HepG2 (cell line): ENCODE results near the gene UNC119B. TPM values are rescaled to one million over a fixed set of nuclear protein-coding genes. Genes with fewer than 3 reads are reported as not detected.
"Not testable (repeated sequence)": the region's sequence is repeated elsewhere in the genome, so short reads cannot be mapped to it uniquely, and the experiment has no call there.

Source experiments
- ATAC-seq: fragments of 200-7000 bp; cut with Tn5 transposase; 3 replicates; pipeline ENCODE4 v1.9.1; 2020; ENCODE audit warnings: mild to moderate bottlenecking, moderate library complexity
- BruUV-seq: library from RNA; stranded (reverse); fragments of 400-500 nt; replicated peaks from 2 replicates; lab custom pipeline; 2021; lab: Mats Ljungman, UMichigan
- CTCF ChIA-PET: fragments of 300-600 bp; formaldehyde crosslinking; extraction: SDS; loops from one replicate; lab custom pipeline; 2021; ENCODE audit warnings: low total read pairs, inconsistent platforms, low intra/inter-chr PET ratio; lab: Yijun Ruan, JAX
- POLR2A ChIA-PET: fragments of 350-600 bp; sonication (Branson Sonifier 250); formaldehyde crosslinking; loops from one replicate; lab custom pipeline; 2020; ENCODE audit warnings: antibody characterized with exemption, inconsistent platforms; lab: Yijun Ruan, JAX
- DNase-seq: peaks from one replicate; pipeline ENCODE4 v3.0.0-alpha.2; 2015; ENCODE audit warnings: low spot score
- FAIRE-seq: peaks from 3 replicates; lab custom pipeline; 2011; peaks lifted over from hg19 to GRCh38; lab: Jason Lieb, UNC
- H2AFZ ChIP-seq: one replicate; pipeline ENCODE4 v1.6.1; 2011; ENCODE audit warnings: low read length, inconsistent platforms
- H3K27ac ChIP-seq: fragments of 300-600 bp; 3 replicates; pipeline ENCODE4 v1.8.0; 2011; ENCODE audit warnings: mixed run types, mild to moderate bottlenecking, mixed read lengths, low read length, inconsistent platforms; ENCODE audit not compliant: insufficient read depth; ENCODE audit errors: extremely low read length
- H3K27me3 ChIP-seq, 2 experiments: fragments of 200-600 bp in 1 of 2; 2 replicates in 1 of 2; 3 replicates in 1 of 2; pipeline versions ENCODE4 v1.6.0 to v1.8.0; 2011; ENCODE audit warnings: low read length in 2 of 2, mild to moderate bottlenecking in 2 of 2, moderate library complexity in 2 of 2, inconsistent platforms in 1 of 2; ENCODE audit not compliant: insufficient read depth in 2 of 2, control insufficient read depth in 1 of 2
- H3K36me3 ChIP-seq, 2 experiments: fragments of 200-600 bp in 1 of 2; replicated peaks in 1 of 2; 2 replicates in 1 of 2; 3 replicates in 1 of 2; pipeline versions ENCODE4 v1.5.1 to v1.8.0; 2011; ENCODE audit warnings: low read length in 2 of 2, inconsistent platforms in 1 of 2; ENCODE audit not compliant: insufficient read depth in 2 of 2, control insufficient read depth in 1 of 2
- H3K4me1 ChIP-seq: 2 replicates; pipeline ENCODE4 v1.5.1; 2012; ENCODE audit warnings: low read length, inconsistent platforms; ENCODE audit not compliant: insufficient read depth
- H3K4me2 ChIP-seq: 2 replicates; pipeline ENCODE4 v1.6.0; 2011; ENCODE audit warnings: low read depth, low read length, inconsistent platforms
- H3K4me3 ChIP-seq, 3 experiments: fragments of 200-600 bp in 1 of 3; sonication (generic), shearing (Covaris generic) in 1 of 3; replicated peaks in 1 of 3; 2 replicates each; pipeline ENCODE4 v1.5.1; 2011 to 2016; ENCODE audit warnings: low read length in 3 of 3, inconsistent platforms in 2 of 3, low read depth in 2 of 3, mild to moderate bottlenecking in 2 of 3, control low read depth in 1 of 3, mixed read lengths in 1 of 3; ENCODE audit not compliant: insufficient read depth in 1 of 3
- H3K79me2 ChIP-seq: one replicate; pipeline ENCODE4 v1.6.1; 2011; ENCODE audit warnings: low read length, inconsistent platforms; ENCODE audit not compliant: insufficient read depth
- H3K9ac ChIP-seq: 2 replicates; pipeline ENCODE4 v1.6.0; 2011; ENCODE audit warnings: mild to moderate bottlenecking, low read depth, low read length, inconsistent platforms; ENCODE audit not compliant: insufficient read depth
- H3K9me3 ChIP-seq: 2 replicates; pipeline ENCODE4 v1.5.1; 2012; ENCODE audit warnings: mild to moderate bottlenecking, low read length
- H4K20me1 ChIP-seq: 2 replicates; pipeline ENCODE4 v1.6.0; 2011; ENCODE audit warnings: inconsistent platforms, mild to moderate bottlenecking, low read length, moderate library complexity; ENCODE audit not compliant: insufficient read depth
- CENPT ChIP-seq: sonication (generic); formaldehyde crosslinking; IDR thresholded peaks from 2 replicates; pipeline ENCODE4 v1.8.0; 2022; ENCODE audit warnings: low read depth, mild to moderate bottlenecking, moderate library complexity, missing genetic modification reagents
- ETV6 ChIP-seq: sonication (generic); formaldehyde crosslinking; conservative IDR thresholded peaks from 2 replicates; pipeline ENCODE4 v1.4.0; 2020; ENCODE audit warnings: missing genetic modification reagents
- PATZ1 ChIP-seq: sonication (generic); formaldehyde crosslinking; IDR thresholded peaks from 2 replicates; pipeline ENCODE4 v1.4.0; 2020; ENCODE audit warnings: missing genetic modification reagents
- SIX1 ChIP-seq: sonication (generic); formaldehyde crosslinking; IDR thresholded peaks from 2 replicates; pipeline ENCODE4 v1.4.0; 2020; ENCODE audit warnings: missing genetic modification reagents, borderline replicate concordance
- SNAPC2 ChIP-seq: sonication (generic); formaldehyde crosslinking; IDR thresholded peaks from 2 replicates; pipeline ENCODE4 v1.8.1; 2022; ENCODE audit warnings: mild to moderate bottlenecking, missing genetic modification reagents
- ZFP91 ChIP-seq: sonication (generic); formaldehyde crosslinking; IDR thresholded peaks from 2 replicates; pipeline ENCODE4 v1.9.0; 2022; ENCODE audit warnings: missing genetic modification reagents, mild to moderate bottlenecking, borderline replicate concordance
- ZGPAT ChIP-seq: IDR thresholded peaks from 2 replicates; pipeline ENCODE4 v1.6.1; 2016; ENCODE audit warnings: mild to moderate bottlenecking
- ZNF652 ChIP-seq: IDR thresholded peaks from 2 replicates; pipeline ENCODE4 v1.6.1; 2016; ENCODE audit warnings: low read depth, borderline replicate concordance
- WGBS: methylation state at CpG from one replicate; pipeline ENCODE4 v1.1.6; 2017; ENCODE audit warnings: low lambda C conversion rate; 5-methylcytosine and 5-hydroxymethylcytosine counted together
- in situ Hi-C: cut with HindIII; loops from 2 replicates; pipeline ENCODE4 v1.10.0; 2017; ENCODE audit warnings: low pct_unique_long_range_greater_than_20kb; ENCODE audit not compliant: extremely low pct_ligation_motif_present
- intact Hi-C: fragments of 100-400 bp; cut with micrococcal nuclease; formaldehyde crosslinking; loops from one replicate; pipeline ENCODE4 v1.10.0; 2022; ENCODE audit not compliant: unreplicated experiment
- polyA plus RNA-seq, 8 experiments: library from polyadenylated mRNA; depleted of rRNA in 3 of 8; stranded (reverse) in 7 of 8; unstranded in 1 of 8; fragments of >200 nt; fragmentation: Illumina TruSeq in 4 of 8; extraction: Trizol in 4 of 8; gene quantifications; 2 replicates each; pipeline versions ENCODE4 v1.2.1 to v1.2.3, GENCODE V29; 2011 to 2016; ENCODE audit warnings: low read depth in 4 of 8, missing spikeins in 1 of 8, mixed read lengths in 1 of 8; ENCODE audit not compliant: insufficient read depth in 1 of 8
- total RNA-seq, 5 experiments: library from RNA; depleted of rRNA; stranded (reverse); fragments of >200 nt; fragmentation: Illumina TruSeq; extraction: Trizol; gene quantifications; 2 replicates each; pipeline ENCODE4 v1.2.3, GENCODE V29; 2016; ENCODE audit warnings: low read depth in 1 of 5

Gene UNC119B
- total and polyA plus RNA-seq, 2 of the 13 experiments (the other 11 are each of a cell fraction or from before 2014, with no cell fraction given), result 19.6 to 19.7 TPM

GRCh38 chr12:120668091-120668867 is 42.0 kb upstream of the UNC119B start (continued):
- TF ChIP-seq ZFP91 (CRISPR knock-in tag) (no peak), ZNF652 (no peak)
- TF ChIP-seq, all 625 proteins: peak for 0

- in situ Hi-C loops, result no loop called here
- no TSS peak for BruUV-seq
- intact Hi-C loops, result no loop called here
- Histone ChIP-seq H4K20me1 (no peaks in the 10 kb centered on the region), H3K27me3 (peaks cover 1 to 17% of the 10 kb centered on the region in 2 experiments; a peak in 1 of 5 replicates), H3K9me3 (no peaks in the 10 kb centered on the region), H3K79me2 (no peaks in the 10 kb centered on the region), H3K36me3 (no peaks in the 10 kb centered on the region), H3K27ac (no peak overlapping the region), H3K4me2 (no peak overlapping the region), H2AFZ (no peak overlapping the region), H3K9ac (no peak overlapping the region), H3K4me3 (no peak overlapping the region)
- POLR2A ChIA-PET, result no interaction called here
- WGBS, result 16% methylated on average over 7 of the region's 19 CpGs
- no peak for FAIRE-seq
- ATAC-seq, result peak; percentile 44; the same call in 2 of the 3 replicates
- TF ChIP-seq SNAPC2 (CRISPR knock-in tag) (no peak), PATZ1 (CRISPR knock-in tag) (no peak), ZGPAT (CRISPR knock-in tag) (no peak), ETV6 (CRISPR knock-in tag) (no peak), CENPT (CRISPR knock-in tag) (no peak), SIX1 (CRISPR knock-in tag) (no peak)
- TF ChIP-seq, all 625 proteins: peak for 0
- no peak for DNase-seq
- H3K4me1 ChIP-seq, result no peaks in the 10 kb centered on the region
- CTCF ChIA-PET, result no interaction called here
Measured at GRCh38 chr12:120668868-120669840, 41.1 kb upstream of the UNC119B start.

GRCh38 chr12:120670237-120670636 is 40.0 kb upstream of the UNC119B start:
- CTCF ChIA-PET, DNase-seq, BruUV-seq, H3K79me2 ChIP-seq, H3K9ac ChIP-seq, H4K20me1 ChIP-seq, in situ Hi-C loops, H3K36me3 ChIP-seq, intact Hi-C loops, FAIRE-seq, ATAC-seq, H3K4me2 ChIP-seq, POLR2A ChIA-PET, H3K27ac ChIP-seq, H2AFZ ChIP-seq, H3K4me1 ChIP-seq, H3K4me3 ChIP-seq, H3K9me3 ChIP-seq: not testable (repeated sequence)
- 57% methylated on average over 6 of the region's 6 CpGs for WGBS
- peaks cover 1 to 17% of the 10 kb centered on the region in 2 experiments; a peak in 1 of 5 replicates for H3K27me3 ChIP-seq
